GM12878 (cell line): ENCODE results near the gene SNRK. TPM values are rescaled to one million over a fixed set of nuclear protein-coding genes. Genes with fewer than 3 reads are reported as not detected.

ENCODE experiments used
- CBX5 ChIP-seq: sonication (generic); IDR thresholded peaks from 2 replicates; pipeline ENCODE4 v1.6.1; 2016; ENCODE audit warnings: low read depth, moderate library complexity, mild to moderate bottlenecking, inconsistent platforms
- EP300 ChIP-seq, 2 experiments: fragments of 150-350 bp in 1 of 2; IDR thresholded peaks; 2 replicates each; pipeline ENCODE4 v1.6.1; 2011 to 2012; ENCODE audit warnings: low read depth in 2 of 2, low read length in 2 of 2, borderline replicate concordance in 1 of 2, improper control_type of control experiment in 1 of 2, inconsistent platforms in 1 of 2; ENCODE audit not compliant: control insufficient read depth in 1 of 2
- EZH2 ChIP-seq: IDR thresholded peaks from 2 replicates; pipeline ENCODE4 v1.6.1; 2012; ENCODE audit warnings: low read depth, mild to moderate bottlenecking, control low read depth, inconsistent platforms, low read length, borderline replicate concordance; ENCODE audit not compliant: control insufficient read depth
- IRF4 ChIP-seq: IDR thresholded peaks from 2 replicates; pipeline ENCODE4 v1.6.1; 2011; ENCODE audit warnings: low read depth, low read length
- MTA2 ChIP-seq: fragments of 450-650 bp; IDR thresholded peaks from 2 replicates; pipeline ENCODE4 v1.6.1; 2016; ENCODE audit warnings: low read depth, mild to moderate bottlenecking, moderate library complexity
- MXI1 ChIP-seq: fragments of 150-350 bp; IDR thresholded peaks from 2 replicates; pipeline ENCODE4 v1.6.1; 2011; ENCODE audit warnings: low read depth, mild to moderate bottlenecking, inconsistent platforms, low read length, improper control_type of control experiment
- NR2F1 ChIP-seq: fragments of 450-650 bp; conservative IDR thresholded peaks from 2 replicates; pipeline ENCODE4 v1.6.1; 2017; ENCODE audit warnings: mild to moderate bottlenecking
- NRF1 ChIP-seq: conservative IDR thresholded peaks from 2 replicates; pipeline ENCODE4 v1.6.1; 2011; ENCODE audit warnings: mild to moderate bottlenecking, low read depth, low read length, improper control_type of control experiment
- SMARCA5 ChIP-seq: fragments of 450-650 bp; IDR thresholded peaks from 2 replicates; pipeline ENCODE4 v1.6.1; 2017; ENCODE audit warnings: mild to moderate bottlenecking
- TCF7 ChIP-seq: IDR thresholded peaks from 2 replicates; pipeline ENCODE4 v1.6.1; 2014; ENCODE audit warnings: antibody characterized with exemption, borderline replicate concordance
- ZBED1 ChIP-seq: IDR thresholded peaks from 2 replicates; pipeline ENCODE4 v1.6.1; 2016; ENCODE audit warnings: borderline replicate concordance
- polyA plus RNA-seq, 11 experiments: library from polyadenylated mRNA; depleted of rRNA in 4 of 11; unstranded in 6 of 11; stranded (reverse) in 5 of 11; fragments of >200 nt; fragmentation: Nextera tagmentation in 4 of 11; fragmentation: Illumina TruSeq in 1 of 11; extraction: Ambion mirVana in 4 of 11; extraction: Trizol in 1 of 11; gene quantifications; 1 replicate in 1 of 11; 2 replicates in 10 of 11; pipeline versions ENCODE4 v1.2.1 to v1.2.3, GENCODE V29; 2011 to 2016; ENCODE audit warnings: inconsistent platforms in 2 of 11, missing spikeins in 2 of 11, low read depth in 1 of 11
- total RNA-seq, 4 experiments: library from RNA; depleted of rRNA in 3 of 4; stranded (reverse); fragments of >200 nt in 3 of 4; fragmentation: Illumina TruSeq in 1 of 4; extraction: Trizol in 1 of 4; gene quantifications; 2 replicates each; pipeline versions ENCODE4 v1.2.1 to v1.2.3, GENCODE V29; 2013 to 2021
- TF ChIP-seq, protein P1 (sequence below): fragments of 450-650 bp; formaldehyde crosslinking; IDR thresholded peaks from 2 replicates; pipeline ENCODE4 v1.4.0; 2020; ENCODE audit warnings: mild to moderate bottlenecking, moderate library complexity
- TF ChIP-seq, protein P2 (sequence below): IDR thresholded peaks from 2 replicates; pipeline ENCODE4 v1.6.1; 2012; ENCODE audit warnings: mild to moderate bottlenecking, low read depth, low read length
- TF ChIP-seq, protein P3 (sequence below): fragments of 450-650 bp; IDR thresholded peaks from 2 replicates; pipeline ENCODE4 v1.6.1; 2018; ENCODE audit warnings: borderline replicate concordance, mild to moderate bottlenecking; ENCODE audit not compliant: partially characterized antibody
- TF ChIP-seq, protein P4 (sequence below): fragments of 450-650 bp; IDR thresholded peaks from 2 replicates; pipeline ENCODE4 v1.6.1; 2017; ENCODE audit warnings: borderline replicate concordance

Gene SNRK
- total and polyA plus RNA-seq, 10 of the 15 experiments (the other 5 are each of a cell fraction or from before 2014, with no cell fraction given), result 1.6 to 12.1 (median 7.6) TPM

DNA sequence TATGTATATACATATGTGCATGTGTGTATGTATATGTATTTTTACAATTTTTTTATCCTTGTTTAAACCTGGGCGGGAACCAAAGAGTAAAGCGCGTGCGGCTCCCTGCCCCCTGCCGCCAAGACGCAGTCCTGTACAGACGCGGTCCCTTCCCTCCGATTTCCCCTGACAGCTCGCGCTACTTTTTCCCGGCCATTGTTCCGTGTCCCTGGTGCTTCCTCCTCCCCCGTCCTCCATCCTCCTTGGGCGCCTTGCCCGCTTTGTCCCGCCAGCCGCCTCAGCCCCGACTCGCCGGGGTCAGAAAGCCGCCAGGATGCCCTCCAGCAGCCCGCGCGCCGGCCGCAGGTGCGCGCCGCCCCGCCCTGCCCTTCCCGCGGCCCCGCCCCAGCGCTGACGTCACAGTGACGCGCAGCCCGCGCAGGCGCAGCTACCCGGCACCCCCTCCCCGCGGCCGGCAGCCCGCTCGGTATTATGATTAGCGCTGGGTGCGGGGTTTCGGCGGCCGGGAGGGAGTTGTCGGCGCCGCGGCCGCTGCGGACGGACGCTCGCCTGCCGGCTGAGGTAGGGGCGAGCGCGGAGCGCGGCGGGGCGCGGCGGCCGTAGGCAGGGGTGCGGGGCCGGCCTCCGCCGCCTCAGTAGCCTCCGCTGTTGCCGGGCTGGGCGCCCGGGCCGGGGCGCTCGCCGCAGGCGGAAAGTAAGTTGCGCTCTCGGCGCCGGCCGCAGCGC lies at the start of gene SNRK (continued):
- TF ChIP-seq EP300 (IDR thresholded peaks at IDR 0.05; ENCODE audit: borderline replicate concordance in 1 of 2, control insufficient read depth in 1 of 2, low read depth in 2 of 2, low read length in 2 of 2) (no peak), NR2F1 (peak; percentile 78), MTA2 (no peak), EZH2 (no peak), SMARCA5 (peak; percentile 75; the same call in 1 of the 2 replicates), CBX5 (no peak), ZBED1 (no peak), IRF4 (no peak), TCF7 (no peak), MXI1 (no peak), NRF1 (peak; percentile 77)
- TF ChIP-seq, protein P1, sequence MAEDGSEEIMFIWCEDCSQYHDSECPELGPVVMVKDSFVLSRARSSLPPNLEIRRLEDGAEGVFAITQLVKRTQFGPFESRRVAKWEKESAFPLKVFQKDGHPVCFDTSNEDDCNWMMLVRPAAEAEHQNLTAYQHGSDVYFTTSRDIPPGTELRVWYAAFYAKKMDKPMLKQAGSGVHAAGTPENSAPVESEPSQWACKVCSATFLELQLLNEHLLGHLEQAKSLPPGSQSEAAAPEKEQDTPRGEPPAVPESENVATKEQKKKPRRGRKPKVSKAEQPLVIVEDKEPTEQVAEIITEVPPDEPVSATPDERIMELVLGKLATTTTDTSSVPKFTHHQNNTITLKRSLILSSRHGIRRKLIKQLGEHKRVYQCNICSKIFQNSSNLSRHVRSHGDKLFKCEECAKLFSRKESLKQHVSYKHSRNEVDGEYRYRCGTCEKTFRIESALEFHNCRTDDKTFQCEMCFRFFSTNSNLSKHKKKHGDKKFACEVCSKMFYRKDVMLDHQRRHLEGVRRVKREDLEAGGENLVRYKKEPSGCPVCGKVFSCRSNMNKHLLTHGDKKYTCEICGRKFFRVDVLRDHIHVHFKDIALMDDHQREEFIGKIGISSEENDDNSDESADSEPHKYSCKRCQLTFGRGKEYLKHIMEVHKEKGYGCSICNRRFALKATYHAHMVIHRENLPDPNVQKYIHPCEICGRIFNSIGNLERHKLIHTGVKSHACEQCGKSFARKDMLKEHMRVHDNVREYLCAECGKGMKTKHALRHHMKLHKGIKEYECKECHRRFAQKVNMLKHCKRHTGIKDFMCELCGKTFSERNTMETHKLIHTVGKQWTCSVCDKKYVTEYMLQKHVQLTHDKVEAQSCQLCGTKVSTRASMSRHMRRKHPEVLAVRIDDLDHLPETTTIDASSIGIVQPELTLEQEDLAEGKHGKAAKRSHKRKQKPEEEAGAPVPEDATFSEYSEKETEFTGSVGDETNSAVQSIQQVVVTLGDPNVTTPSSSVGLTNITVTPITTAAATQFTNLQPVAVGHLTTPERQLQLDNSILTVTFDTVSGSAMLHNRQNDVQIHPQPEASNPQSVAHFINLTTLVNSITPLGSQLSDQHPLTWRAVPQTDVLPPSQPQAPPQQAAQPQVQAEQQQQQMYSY (CRISPR knock-in tag), result no peak
- TF ChIP-seq, protein P2, sequence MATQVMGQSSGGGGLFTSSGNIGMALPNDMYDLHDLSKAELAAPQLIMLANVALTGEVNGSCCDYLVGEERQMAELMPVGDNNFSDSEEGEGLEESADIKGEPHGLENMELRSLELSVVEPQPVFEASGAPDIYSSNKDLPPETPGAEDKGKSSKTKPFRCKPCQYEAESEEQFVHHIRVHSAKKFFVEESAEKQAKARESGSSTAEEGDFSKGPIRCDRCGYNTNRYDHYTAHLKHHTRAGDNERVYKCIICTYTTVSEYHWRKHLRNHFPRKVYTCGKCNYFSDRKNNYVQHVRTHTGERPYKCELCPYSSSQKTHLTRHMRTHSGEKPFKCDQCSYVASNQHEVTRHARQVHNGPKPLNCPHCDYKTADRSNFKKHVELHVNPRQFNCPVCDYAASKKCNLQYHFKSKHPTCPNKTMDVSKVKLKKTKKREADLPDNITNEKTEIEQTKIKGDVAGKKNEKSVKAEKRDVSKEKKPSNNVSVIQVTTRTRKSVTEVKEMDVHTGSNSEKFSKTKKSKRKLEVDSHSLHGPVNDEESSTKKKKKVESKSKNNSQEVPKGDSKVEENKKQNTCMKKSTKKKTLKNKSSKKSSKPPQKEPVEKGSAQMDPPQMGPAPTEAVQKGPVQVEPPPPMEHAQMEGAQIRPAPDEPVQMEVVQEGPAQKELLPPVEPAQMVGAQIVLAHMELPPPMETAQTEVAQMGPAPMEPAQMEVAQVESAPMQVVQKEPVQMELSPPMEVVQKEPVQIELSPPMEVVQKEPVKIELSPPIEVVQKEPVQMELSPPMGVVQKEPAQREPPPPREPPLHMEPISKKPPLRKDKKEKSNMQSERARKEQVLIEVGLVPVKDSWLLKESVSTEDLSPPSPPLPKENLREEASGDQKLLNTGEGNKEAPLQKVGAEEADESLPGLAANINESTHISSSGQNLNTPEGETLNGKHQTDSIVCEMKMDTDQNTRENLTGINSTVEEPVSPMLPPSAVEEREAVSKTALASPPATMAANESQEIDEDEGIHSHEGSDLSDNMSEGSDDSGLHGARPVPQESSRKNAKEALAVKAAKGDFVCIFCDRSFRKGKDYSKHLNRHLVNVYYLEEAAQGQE, result no peak
- TF ChIP-seq, protein P3, sequence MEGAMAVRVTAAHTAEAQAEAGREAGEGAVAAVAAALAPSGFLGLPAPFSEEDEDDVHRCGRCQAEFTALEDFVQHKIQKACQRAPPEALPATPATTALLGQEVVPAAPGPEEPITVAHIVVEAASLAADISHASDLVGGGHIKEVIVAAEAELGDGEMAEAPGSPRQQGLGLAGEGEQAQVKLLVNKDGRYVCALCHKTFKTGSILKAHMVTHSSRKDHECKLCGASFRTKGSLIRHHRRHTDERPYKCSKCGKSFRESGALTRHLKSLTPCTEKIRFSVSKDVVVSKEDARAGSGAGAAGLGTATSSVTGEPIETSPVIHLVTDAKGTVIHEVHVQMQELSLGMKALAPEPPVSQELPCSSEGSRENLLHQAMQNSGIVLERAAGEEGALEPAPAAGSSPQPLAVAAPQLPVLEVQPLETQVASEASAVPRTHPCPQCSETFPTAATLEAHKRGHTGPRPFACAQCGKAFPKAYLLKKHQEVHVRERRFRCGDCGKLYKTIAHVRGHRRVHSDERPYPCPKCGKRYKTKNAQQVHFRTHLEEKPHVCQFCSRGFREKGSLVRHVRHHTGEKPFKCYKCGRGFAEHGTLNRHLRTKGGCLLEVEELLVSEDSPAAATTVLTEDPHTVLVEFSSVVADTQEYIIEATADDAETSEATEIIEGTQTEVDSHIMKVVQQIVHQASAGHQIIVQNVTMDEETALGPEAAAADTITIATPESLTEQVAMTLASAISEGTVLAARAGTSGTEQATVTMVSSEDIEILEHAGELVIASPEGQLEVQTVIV, result no peak
- TF ChIP-seq, protein P4, sequence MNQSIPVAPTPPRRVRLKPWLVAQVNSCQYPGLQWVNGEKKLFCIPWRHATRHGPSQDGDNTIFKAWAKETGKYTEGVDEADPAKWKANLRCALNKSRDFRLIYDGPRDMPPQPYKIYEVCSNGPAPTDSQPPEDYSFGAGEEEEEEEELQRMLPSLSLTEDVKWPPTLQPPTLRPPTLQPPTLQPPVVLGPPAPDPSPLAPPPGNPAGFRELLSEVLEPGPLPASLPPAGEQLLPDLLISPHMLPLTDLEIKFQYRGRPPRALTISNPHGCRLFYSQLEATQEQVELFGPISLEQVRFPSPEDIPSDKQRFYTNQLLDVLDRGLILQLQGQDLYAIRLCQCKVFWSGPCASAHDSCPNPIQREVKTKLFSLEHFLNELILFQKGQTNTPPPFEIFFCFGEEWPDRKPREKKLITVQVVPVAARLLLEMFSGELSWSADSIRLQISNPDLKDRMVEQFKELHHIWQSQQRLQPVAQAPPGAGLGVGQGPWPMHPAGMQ, result no peak
